OCI-LY1 (cell line): ENCODE results near the gene FAM53A.

Experiments
- H2AFZ ChIP-seq: fragments of 200-600 bp; sonication (generic), shearing (Covaris generic); 2 replicates; pipeline ENCODE4 v1.6.0; 2014; ENCODE audit warnings: antibody characterized with exemption, mild to moderate bottlenecking, low read length
- H3F3A ChIP-seq: fragments of 200-600 bp; sonication (generic), shearing (Covaris generic); 2 replicates; pipeline ENCODE4 v1.6.0; 2014; ENCODE audit warnings: mild to moderate bottlenecking, antibody characterized with exemption, low read length, moderate library complexity; ENCODE audit not compliant: insufficient read depth
- H3K27ac ChIP-seq: fragments of 200-600 bp; sonication (generic); 2 replicates; pipeline ENCODE4 v1.5.1; 2014; ENCODE audit warnings: low read length, mixed run types, mild to moderate bottlenecking, low read depth; ENCODE audit not compliant: poor library complexity, severe bottlenecking
- H3K27me3 ChIP-seq: fragments of 200-600 bp; sonication (generic); 2 replicates; pipeline ENCODE4 v1.6.0; 2014; ENCODE audit warnings: antibody characterized with exemption, mild to moderate bottlenecking, low read length, moderate library complexity; ENCODE audit not compliant: insufficient read depth
- H3K36me3 ChIP-seq: fragments of 200-600 bp; sonication (generic); 2 replicates; pipeline ENCODE4 v1.6.1; 2014; ENCODE audit warnings: mild to moderate bottlenecking, antibody characterized with exemption, low read length, moderate library complexity, mixed read lengths; ENCODE audit not compliant: insufficient read depth
- H3K4me1 ChIP-seq: fragments of 200-600 bp; sonication (generic); 2 replicates; pipeline ENCODE4 v1.5.1; 2014; ENCODE audit warnings: mild to moderate bottlenecking, low read length, moderate library complexity; ENCODE audit not compliant: insufficient read depth, severe bottlenecking
- H3K4me2 ChIP-seq: fragments of 200-600 bp; sonication (generic), shearing (Covaris generic); 2 replicates; pipeline ENCODE4 v1.6.1; 2014; ENCODE audit warnings: low read length
- H3K4me3 ChIP-seq: fragments of 200-600 bp; sonication (generic); 2 replicates; pipeline ENCODE4 v1.5.1; 2014; ENCODE audit warnings: low read length, low read depth, mild to moderate bottlenecking, mixed read lengths; ENCODE audit not compliant: poor library complexity, severe bottlenecking
- H3K79me2 ChIP-seq: fragments of 200-600 bp; shearing (Covaris generic); 2 replicates; pipeline ENCODE4 v1.6.1; 2016; ENCODE audit warnings: mixed run types, low read length, mixed read lengths; ENCODE audit not compliant: insufficient read depth
- H3K9ac ChIP-seq: fragments of 200-600 bp; sonication (generic), shearing (Covaris generic); 2 replicates; pipeline ENCODE4 v1.6.1; 2014; ENCODE audit warnings: mild to moderate bottlenecking, low read length, mixed read lengths
- H3K9me2 ChIP-seq: fragments of 200-600 bp; sonication (generic), shearing (Covaris generic); 2 replicates; pipeline ENCODE4 v1.6.1; 2014; ENCODE audit warnings: low read depth, mild to moderate bottlenecking, low read length, mixed read lengths
- H3K9me3 ChIP-seq: fragments of 200-600 bp; shearing (Covaris generic); 2 replicates; pipeline ENCODE4 v1.6.1; 2014; ENCODE audit warnings: low read length, mixed read lengths
- H4K20me1 ChIP-seq: fragments of 200-600 bp; sonication (generic), shearing (Covaris generic); 2 replicates; pipeline ENCODE4 v1.6.0; 2016; ENCODE audit warnings: mild to moderate bottlenecking, low read length; ENCODE audit not compliant: insufficient read depth
- CTCF ChIP-seq: fragments of 200-600 bp; sonication (generic), shearing (Covaris generic); IDR thresholded peaks from 2 replicates; pipeline ENCODE4 v1.5.1; 2017; ENCODE audit warnings: mild to moderate bottlenecking, antibody characterized with exemption, low read length, moderate library complexity, mixed read lengths
- EZH2 ChIP-seq: fragments of 200-600 bp; sonication (generic), shearing (Covaris generic); IDR thresholded peaks from 2 replicates; pipeline ENCODE4 v1.8.0; 2017; ENCODE audit warnings: borderline replicate concordance, mixed run types, mild to moderate bottlenecking, antibody characterized with exemption, low read length, moderate library complexity, mixed read lengths

The FAM53A gene

GRCh38 chr4:1683261-1683735 is 815 bp downstream of the FAM53A start:
- H3F3A ChIP-seq, result no peaks in the 10 kb centered on the region
- H3K79me2 ChIP-seq, result no peaks in the 10 kb centered on the region
- no peak for TF ChIP-seq EZH2
- no peak for TF ChIP-seq CTCF
- no peaks in the 10 kb centered on the region for H3K9me2 ChIP-seq
- H3K4me1 ChIP-seq, result peaks cover 15% of the 10 kb centered on the region
- peak overlapping the region; percentile 63 for H3K4me2 ChIP-seq
- peak overlapping the region; percentile 52; the same call in 1 of the 2 replicates for H3K9ac ChIP-seq
- no peaks in the 10 kb centered on the region for H3K27me3 ChIP-seq
- H2AFZ ChIP-seq, result no peak overlapping the region
- H4K20me1 ChIP-seq, result no peaks in the 10 kb centered on the region
- H3K36me3 ChIP-seq, result no peaks in the 10 kb centered on the region
- H3K27ac ChIP-seq, result no peak overlapping the region
- H3K9me3 ChIP-seq, result no peaks in the 10 kb centered on the region
- H3K4me3 ChIP-seq, result peak overlapping the region; percentile 59

- no peak overlapping the region for H2AFZ ChIP-seq
- no peak overlapping the region for H3K9ac ChIP-seq
- H3K36me3 ChIP-seq, result no peaks in the 10 kb centered on the region
- peak overlapping the region; percentile 63; the same call in 1 of the 2 replicates for H3K4me2 ChIP-seq
- H3K9me3 ChIP-seq, result no peaks in the 10 kb centered on the region
- H3K27me3 ChIP-seq, result no peaks in the 10 kb centered on the region
- H3K27ac ChIP-seq, result no peak overlapping the region
- no peaks in the 10 kb centered on the region for H3F3A ChIP-seq
- peaks cover 15% of the 10 kb centered on the region for H3K4me1 ChIP-seq
- H3K9me2 ChIP-seq, result no peaks in the 10 kb centered on the region
- no peaks in the 10 kb centered on the region for H3K79me2 ChIP-seq
- H3K4me3 ChIP-seq, result no peak overlapping the region
- TF ChIP-seq EZH2 (no peak), CTCF (no peak)
- H4K20me1 ChIP-seq, result no peaks in the 10 kb centered on the region
Measured at GRCh38 chr4:1682860-1683259, 1.3 kb downstream of the FAM53A start.

GRCh38 chr4:1678244-1678643 is 5.9 kb downstream of the FAM53A start:
- H3K79me2 ChIP-seq, result no peaks in the 10 kb centered on the region
- H3K4me1 ChIP-seq, result no peaks in the 10 kb centered on the region
- H3K4me2 ChIP-seq, result no peak overlapping the region
- no peaks in the 10 kb centered on the region for H4K20me1 ChIP-seq
- H3K4me3 ChIP-seq, result no peak overlapping the region
- no peaks in the 10 kb centered on the region for H3K9me3 ChIP-seq
- no peak overlapping the region for H3K27ac ChIP-seq
- TF ChIP-seq CTCF (no peak), EZH2 (no peak)
- H3K9me2 ChIP-seq, result no peaks in the 10 kb centered on the region
- no peaks in the 10 kb centered on the region for H3F3A ChIP-seq
- H2AFZ ChIP-seq, result no peak overlapping the region
- no peak overlapping the region for H3K9ac ChIP-seq
- no peaks in the 10 kb centered on the region for H3K27me3 ChIP-seq
- H3K36me3 ChIP-seq, result no peaks in the 10 kb centered on the region
